A549 (cell line): Measurements from ENCODE around the gene UBAC2.

Experiments
- CEBPB ChIP-seq, 2 experiments: fragments of >200 bp in 1 of 2; sonication (Bioruptor Twin) in 1 of 2; formaldehyde crosslinking in 1 of 2; IDR thresholded peaks; 2 replicates each; pipeline ENCODE4 v1.6.1; 2012 to 2016
- FOSB ChIP-seq: fragments of 250-450 bp; sonication (Bioruptor Pico); IDR thresholded peaks from 2 replicates; pipeline ENCODE4 v1.5.0; 2020; ENCODE audit warnings: mild to moderate bottlenecking, moderate library complexity
- HOXA7 ChIP-seq: fragments of 250-450 bp; sonication (Bioruptor Pico); IDR thresholded peaks from 2 replicates; pipeline ENCODE4 v1.5.0; 2020; ENCODE audit warnings: mild to moderate bottlenecking, moderate library complexity
- JUN ChIP-seq, 2 experiments: fragments of >200 bp; sonication (Bioruptor Twin); formaldehyde crosslinking; IDR thresholded peaks; 2 replicates in 1 of 2; 3 replicates in 1 of 2; pipeline ENCODE4 v1.6.1; 2016 to 2017
- MYC ChIP-seq: IDR thresholded peaks from 2 replicates; pipeline ENCODE4 v1.6.1; 2012; ENCODE audit warnings: mild to moderate bottlenecking, inconsistent platforms, low read length, improper control_type of control experiment, borderline replicate concordance
- NPAS2 ChIP-seq: fragments of 250-450 bp; sonication (Bioruptor Pico); IDR thresholded peaks from 2 replicates; pipeline ENCODE4 v1.8.0; 2022; ENCODE audit warnings: mild to moderate bottlenecking, moderate library complexity, borderline replicate concordance
- POLR2A ChIP-seq: IDR thresholded peaks from 2 replicates; pipeline ENCODE4 v1.6.1; 2012; ENCODE audit warnings: mild to moderate bottlenecking, low read length
- RFX5 ChIP-seq: fragments of 450-650 bp; IDR thresholded peaks from 2 replicates; pipeline ENCODE4 v1.7.1; 2014; ENCODE audit warnings: antibody characterized with exemption, mild to moderate bottlenecking, moderate library complexity
- ZC3H11A ChIP-seq: fragments of 450-650 bp; IDR thresholded peaks from 2 replicates; pipeline ENCODE4 v1.6.1; 2014; ENCODE audit warnings: antibody characterized with exemption, mild to moderate bottlenecking
- TF ChIP-seq, protein P1 (sequence below): fragments of >200 bp; sonication (Bioruptor Twin); formaldehyde crosslinking; IDR thresholded peaks from 3 replicates; pipeline ENCODE4 v1.5.1; 2016
- TF ChIP-seq, protein P2 (sequence below): fragments of >200 bp; sonication (Bioruptor Twin); formaldehyde crosslinking; IDR thresholded peaks from 3 replicates; pipeline ENCODE4 v1.6.1; 2016
- TF ChIP-seq, protein P3 (sequence below): IDR thresholded peaks from 2 replicates; pipeline ENCODE4 v1.6.1; 2012

DNA sequence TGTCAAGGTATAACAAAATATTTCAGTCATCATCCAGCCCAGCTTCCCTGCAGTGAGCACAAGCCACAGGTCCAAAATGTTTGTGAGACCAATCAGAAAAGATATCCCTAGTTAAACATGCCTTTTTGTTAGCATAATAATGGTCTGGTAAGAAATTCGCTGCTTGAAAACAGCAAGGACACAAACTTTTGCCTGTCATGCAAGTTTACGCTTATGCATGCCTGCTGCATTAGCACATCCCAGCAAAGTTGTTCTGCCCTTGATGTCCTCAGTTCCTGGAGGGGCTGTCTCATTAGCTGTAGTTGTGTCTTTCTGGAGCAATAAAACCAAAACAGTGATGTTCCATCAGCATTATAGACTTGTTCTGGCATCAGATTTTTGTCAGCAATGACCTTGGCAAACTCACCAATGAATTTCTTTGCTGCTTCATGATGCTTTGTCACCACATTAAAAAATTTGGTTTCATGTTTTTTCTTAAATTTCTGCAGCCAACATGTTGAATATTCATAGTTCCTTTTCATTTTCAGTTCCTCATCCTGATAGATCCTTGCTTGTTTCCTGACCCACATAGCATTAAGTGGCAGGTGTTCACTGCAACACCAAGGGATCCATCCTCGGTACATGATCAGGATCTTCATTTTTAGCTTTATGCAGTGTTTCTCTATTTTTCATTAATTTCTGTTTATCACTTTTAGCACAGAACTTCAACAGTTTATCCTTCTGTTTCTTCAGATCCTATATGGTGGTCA is 178.5 kb downstream of the UBAC2 start:
- TF ChIP-seq, protein P1, sequence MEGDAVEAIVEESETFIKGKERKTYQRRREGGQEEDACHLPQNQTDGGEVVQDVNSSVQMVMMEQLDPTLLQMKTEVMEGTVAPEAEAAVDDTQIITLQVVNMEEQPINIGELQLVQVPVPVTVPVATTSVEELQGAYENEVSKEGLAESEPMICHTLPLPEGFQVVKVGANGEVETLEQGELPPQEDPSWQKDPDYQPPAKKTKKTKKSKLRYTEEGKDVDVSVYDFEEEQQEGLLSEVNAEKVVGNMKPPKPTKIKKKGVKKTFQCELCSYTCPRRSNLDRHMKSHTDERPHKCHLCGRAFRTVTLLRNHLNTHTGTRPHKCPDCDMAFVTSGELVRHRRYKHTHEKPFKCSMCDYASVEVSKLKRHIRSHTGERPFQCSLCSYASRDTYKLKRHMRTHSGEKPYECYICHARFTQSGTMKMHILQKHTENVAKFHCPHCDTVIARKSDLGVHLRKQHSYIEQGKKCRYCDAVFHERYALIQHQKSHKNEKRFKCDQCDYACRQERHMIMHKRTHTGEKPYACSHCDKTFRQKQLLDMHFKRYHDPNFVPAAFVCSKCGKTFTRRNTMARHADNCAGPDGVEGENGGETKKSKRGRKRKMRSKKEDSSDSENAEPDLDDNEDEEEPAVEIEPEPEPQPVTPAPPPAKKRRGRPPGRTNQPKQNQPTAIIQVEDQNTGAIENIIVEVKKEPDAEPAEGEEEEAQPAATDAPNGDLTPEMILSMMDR = no peak
- TF ChIP-seq, protein P2, sequence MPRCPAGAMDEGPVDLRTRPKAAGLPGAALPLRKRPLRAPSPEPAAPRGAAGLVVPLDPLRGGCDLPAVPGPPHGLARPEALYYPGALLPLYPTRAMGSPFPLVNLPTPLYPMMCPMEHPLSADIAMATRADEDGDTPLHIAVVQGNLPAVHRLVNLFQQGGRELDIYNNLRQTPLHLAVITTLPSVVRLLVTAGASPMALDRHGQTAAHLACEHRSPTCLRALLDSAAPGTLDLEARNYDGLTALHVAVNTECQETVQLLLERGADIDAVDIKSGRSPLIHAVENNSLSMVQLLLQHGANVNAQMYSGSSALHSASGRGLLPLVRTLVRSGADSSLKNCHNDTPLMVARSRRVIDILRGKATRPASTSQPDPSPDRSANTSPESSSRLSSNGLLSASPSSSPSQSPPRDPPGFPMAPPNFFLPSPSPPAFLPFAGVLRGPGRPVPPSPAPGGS = no peak
- no peak for TF ChIP-seq RFX5
- no peak for TF ChIP-seq HOXA7 (CRISPR knock-in tag)
- TF ChIP-seq CEBPB (IDR thresholded peaks at IDR 0.05) = no peak
- no peak for TF ChIP-seq MYC
- no peak for TF ChIP-seq JUN (IDR thresholded peaks at IDR 0.05)
- TF ChIP-seq NPAS2 (CRISPR knock-in tag) = no peak
- TF ChIP-seq POLR2A = no peak
- TF ChIP-seq, protein P3, sequence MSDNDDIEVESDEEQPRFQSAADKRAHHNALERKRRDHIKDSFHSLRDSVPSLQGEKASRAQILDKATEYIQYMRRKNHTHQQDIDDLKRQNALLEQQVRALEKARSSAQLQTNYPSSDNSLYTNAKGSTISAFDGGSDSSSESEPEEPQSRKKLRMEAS = no peak
- TF ChIP-seq ZC3H11A = no peak
- no peak for TF ChIP-seq FOSB (CRISPR knock-in tag)
